Stimulated activated CD4-positive, alpha-beta T cell treated with anti-CD3 and anti-CD28 coated beads, TNF-alpha, amount 100 ng/mL, for 1 hour (primary cell): ENCODE measurements around the gene GRAP2.
"Not testable (repeated sequence)": the region's sequence is repeated elsewhere in the genome, so short reads cannot be mapped to it uniquely, and the experiment has no call there.

ENCODE experiments used
- DNase-seq, 3 donors: peaks; one replicate each; pipeline ENCODE4 v3.0.0-alpha.2; 2020; ENCODE audit warnings: low read depth in 3 of 3, low spot score in 1 of 3

GRAP2 gene

GRCh38 chr22:39896313-39896996 is 4.4 kb upstream of the GRAP2 start:
- DNase-seq: no peak

- DNase-seq: no peak
Measured at GRCh38 chr22:39897841-39898240, 3.0 kb upstream of the GRAP2 start.

GRCh38 chr22:39898997-39899396 is 1.9 kb upstream of the GRAP2 start:
- DNase-seq: no peak

- no peak for DNase-seq
Measured at GRCh38 chr22:39901565-39902146, 772 bp downstream of the GRAP2 start.

- DNase-seq: not testable (repeated sequence)
Measured at GRCh38 chr22:39904024-39904423, 3.1 kb downstream of the GRAP2 start.

GRCh38 chr22:39904862-39905261 is 4.0 kb downstream of the GRAP2 start:
- DNase-seq: no peak

GRCh38 chr22:39905687-39906086 is 4.8 kb downstream of the GRAP2 start:
- DNase-seq: no peak

- DNase-seq: no peak
Measured at GRCh38 chr22:39906207-39906606, 5.3 kb downstream of the GRAP2 start.

- DNase-seq: no peak
Measured at GRCh38 chr22:39907047-39907446, 6.2 kb downstream of the GRAP2 start.

GRCh38 chr22:39907605-39908097 is 6.8 kb downstream of the GRAP2 start:
- no peak for DNase-seq

GRCh38 chr22:39908136-39908535 is 7.3 kb downstream of the GRAP2 start:
- no peak for DNase-seq

- DNase-seq: no peak
Measured at GRCh38 chr22:39908737-39909136, 7.9 kb downstream of the GRAP2 start.

GRCh38 chr22:39910876-39911613 is 10.2 kb downstream of the GRAP2 start:
- DNase-seq: no peak

- no peak for DNase-seq
Measured at GRCh38 chr22:39913321-39913720, 12.4 kb downstream of the GRAP2 start.

GRCh38 chr22:39913886-39914285 is 13.0 kb downstream of the GRAP2 start:
- DNase-seq: no peak

GRCh38 chr22:39914584-39914983 is 13.7 kb downstream of the GRAP2 start:
- DNase-seq: no peak

GRCh38 chr22:39915295-39915726 is 14.4 kb downstream of the GRAP2 start:
- DNase-seq: no peak

- no peak for DNase-seq
Measured at GRCh38 chr22:39916496-39916895, 15.6 kb downstream of the GRAP2 start.

- DNase-seq: no peak
Measured at GRCh38 chr22:39917197-39917643, 16.3 kb downstream of the GRAP2 start.

GRCh38 chr22:39917776-39918495 is 17.1 kb downstream of the GRAP2 start:
- no peak for DNase-seq

GRCh38 chr22:39920134-39920743 is 19.4 kb downstream of the GRAP2 start:
- DNase-seq: peak in 1 of 3 donors; percentile 50
